HG03066 (cell line): ENCODE results near the gene BCL7A.

ENCODE experiments used
- ATAC-seq: cut with Tn5 transposase; IDR thresholded peaks from one replicate; pipeline ENCODE4 v1.9.1; 2021; ENCODE audit warnings: low read depth; ENCODE audit not compliant: unreplicated experiment

Gene BCL7A

DNA sequence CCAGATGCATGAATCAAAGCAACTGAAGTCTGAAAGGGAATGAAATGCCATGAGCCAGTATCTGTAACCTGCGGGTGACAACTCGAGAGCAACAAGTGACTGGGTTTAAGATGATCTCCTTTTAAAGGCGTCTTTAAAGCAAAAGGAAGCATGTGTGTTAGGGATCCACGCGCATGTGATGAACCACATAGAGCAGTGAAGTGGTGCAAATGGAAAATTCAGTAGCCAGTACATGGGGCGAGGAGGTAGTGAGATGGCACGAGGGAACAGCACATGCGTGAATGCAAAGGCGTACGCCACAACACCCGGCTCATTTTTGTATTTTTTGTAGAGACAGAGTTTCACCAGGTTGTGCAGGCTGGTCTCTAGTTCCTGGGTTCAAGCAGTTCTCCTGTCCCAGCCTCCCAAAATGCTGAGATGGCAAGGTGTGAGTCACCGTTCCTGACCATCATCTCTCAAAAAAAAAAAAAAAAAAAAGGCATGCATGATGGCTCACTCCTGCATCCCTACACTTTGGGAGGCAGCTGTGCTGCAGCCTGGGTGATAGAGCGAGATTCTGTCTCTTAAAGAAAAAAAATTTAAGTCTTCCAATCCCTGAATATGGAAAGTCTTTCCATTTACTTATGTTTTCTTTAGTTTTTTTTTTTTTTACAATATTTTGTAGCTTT is 24.6 kb upstream of the BCL7A start:
- no peak for ATAC-seq

DNA sequence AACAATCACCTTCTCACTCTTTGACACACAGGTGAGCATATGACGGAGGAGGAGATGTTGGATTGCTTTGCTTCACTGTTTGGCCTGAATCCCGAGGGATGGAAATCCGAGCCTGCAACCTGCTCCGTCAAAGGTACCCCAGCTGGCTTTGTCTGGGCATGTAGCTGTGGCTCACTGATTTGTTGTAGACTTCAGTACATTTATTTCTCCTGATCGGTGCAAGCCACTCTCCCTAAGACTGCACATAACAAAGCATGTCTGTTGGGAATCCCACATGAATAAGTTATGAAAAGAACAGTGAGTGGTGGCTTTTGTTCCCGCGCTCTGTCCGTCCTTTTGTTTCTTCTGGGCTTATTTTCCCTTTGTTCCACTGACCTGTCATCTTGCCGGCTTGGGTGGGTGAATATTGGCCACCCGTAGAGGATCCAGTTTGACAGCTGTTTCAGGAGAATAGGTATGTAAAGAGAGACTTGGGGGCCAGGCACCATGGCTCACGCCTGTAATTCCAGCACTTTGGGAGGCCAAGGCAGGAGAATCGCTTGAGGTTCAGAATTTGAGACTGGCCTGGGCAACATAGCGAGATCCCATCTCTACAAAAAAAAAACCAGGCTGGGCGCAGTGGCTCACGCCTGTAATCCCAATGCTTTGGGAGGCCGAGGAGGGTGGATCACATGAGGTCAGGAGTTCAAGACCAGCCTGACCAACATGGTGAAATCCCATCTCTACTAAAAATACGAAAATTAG is 20.0 kb upstream of the BCL7A start:
- ATAC-seq = no peak

GRCh38 chr12:122003651-122004611 is 17.8 kb upstream of the BCL7A start:
- ATAC-seq = peak; percentile 71

- no peak for ATAC-seq
Measured at GRCh38 chr12:122004633-122005071, 17.0 kb upstream of the BCL7A start.

- no peak for ATAC-seq
Measured at GRCh38 chr12:122005252-122005776, 16.4 kb upstream of the BCL7A start.

DNA sequence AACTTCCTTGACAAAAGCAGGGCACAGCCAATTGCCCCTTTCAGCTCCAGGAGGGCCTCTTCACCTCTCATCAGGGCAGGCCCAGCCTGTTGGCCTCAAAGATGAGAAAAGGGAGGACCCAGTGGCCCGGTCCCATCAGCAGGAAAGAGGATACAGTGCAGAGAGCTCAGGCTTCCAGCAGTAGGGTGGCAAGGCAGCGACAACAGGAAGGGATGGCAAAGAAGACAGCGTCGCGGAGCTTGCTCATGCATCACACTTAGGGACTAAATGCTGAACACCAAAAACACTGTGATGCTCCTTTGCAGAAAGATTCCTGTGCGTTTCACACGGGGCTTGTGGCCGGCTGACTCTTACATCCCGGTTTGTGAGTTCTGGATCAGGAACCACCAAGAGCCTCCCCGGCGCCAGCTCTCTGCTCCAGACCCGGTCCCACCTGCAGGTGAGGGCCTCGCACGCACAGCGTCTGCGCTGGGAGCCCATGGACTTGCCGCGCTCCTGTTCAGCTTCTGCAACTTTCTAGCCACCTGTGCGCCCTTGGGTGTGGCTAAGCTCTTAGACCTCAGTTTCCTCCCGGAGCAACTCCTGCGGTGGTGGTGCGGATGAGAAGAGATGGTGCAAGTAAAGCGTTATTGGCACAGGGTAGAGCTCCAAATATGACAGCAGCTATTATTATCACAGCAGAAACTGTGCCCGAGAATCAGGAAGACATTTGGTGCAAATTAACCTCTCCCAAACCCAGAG is 15.3 kb upstream of the BCL7A start:
- ATAC-seq = no peak

GRCh38 chr12:122009741-122010140 is 11.9 kb upstream of the BCL7A start:
- no peak for ATAC-seq

DNA sequence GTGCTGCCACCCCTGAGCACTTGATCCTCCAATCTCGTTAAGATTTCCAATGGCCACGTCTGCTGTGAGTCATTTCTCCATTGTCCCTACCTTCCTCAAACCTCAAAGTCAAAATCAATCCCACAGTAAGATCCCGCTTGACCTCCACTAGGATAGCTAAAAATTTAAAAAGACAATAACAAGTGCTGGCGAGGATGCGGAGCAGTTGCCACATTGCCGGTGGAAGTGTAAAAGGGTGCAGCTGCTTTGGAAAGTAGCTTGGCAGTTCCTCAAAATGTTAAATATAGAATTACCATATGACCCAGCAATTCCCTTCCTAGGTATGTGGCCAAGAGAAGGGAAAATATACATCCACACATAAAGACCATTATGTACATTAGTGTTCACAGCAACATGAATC is 9.5 kb upstream of the BCL7A start:
- ATAC-seq = no peak

DNA sequence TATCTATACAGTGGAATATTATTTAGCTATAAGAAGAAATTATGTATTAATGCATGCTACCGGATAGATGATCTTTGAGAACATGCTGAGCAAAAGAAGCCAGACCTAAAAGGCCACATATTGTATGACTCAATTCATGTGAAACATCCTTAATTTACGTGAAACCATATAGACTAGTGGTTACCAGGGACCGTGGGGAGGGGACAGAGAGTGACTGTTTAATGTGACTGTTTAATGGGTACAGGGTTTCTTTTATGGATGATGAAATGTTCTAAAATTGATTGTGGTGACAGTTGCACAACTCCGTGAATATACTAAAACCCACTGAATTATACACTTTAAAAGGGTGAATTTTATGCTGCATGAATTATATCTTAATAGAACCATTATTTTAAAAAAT is 8.5 kb upstream of the BCL7A start:
- no peak for ATAC-seq

DNA sequence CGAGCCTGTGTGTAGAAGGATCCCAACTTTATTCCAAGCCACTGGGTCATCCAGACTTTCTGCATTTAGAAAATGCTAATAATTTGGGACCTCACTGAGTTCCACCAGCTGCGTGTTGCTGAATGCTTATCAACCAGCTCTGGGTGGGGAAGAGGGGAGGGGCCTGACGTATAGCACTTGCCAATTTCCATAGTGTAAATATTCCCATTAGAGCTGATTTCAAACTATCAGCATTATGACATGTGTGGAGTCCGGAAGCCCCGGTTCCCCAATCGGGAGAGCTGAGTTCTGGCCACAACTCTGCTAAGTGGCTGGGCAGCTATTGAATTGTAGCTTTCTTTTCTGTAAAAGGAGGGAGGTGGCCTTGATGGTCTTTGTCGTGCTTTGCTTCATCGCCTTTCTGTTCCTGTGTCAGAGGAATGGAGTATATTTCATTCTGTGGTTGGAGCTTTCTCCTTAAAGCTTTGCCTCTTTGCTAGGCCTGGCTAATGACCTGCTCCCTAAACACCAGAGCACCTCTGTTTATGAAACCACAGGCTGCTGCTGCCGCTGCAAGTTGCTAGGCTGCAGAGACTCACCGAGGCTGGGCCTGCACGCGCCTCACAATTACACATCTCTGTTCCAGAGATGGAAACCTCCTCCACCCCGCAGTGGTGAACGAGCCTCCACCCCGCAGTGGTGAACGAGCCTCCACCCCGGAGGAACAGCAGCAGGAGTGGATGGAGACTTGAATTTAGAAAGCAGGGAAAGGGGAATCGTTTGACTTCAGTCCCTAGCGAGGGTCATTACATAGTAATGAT is 7.7 kb upstream of the BCL7A start:
- ATAC-seq = no peak

DNA sequence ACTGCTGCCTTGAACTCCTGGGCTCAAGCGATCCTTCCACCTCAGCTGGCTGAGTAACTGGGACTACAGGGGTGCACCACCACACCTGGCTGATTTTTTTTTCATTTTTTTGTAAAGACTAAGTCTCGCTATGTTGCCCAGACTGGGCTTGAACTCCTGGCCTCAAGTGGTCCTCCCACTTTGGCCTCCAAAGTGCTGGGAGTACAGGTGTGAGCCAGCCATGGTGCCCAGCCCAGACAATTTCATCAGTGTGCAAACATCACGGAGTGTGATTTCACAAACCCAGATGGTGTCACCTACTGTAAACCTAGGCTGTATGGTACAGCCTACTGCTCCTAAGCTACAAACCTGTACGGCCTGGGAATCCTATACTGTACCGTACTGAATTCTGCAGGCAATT is 6.9 kb upstream of the BCL7A start:
- ATAC-seq = no peak

DNA sequence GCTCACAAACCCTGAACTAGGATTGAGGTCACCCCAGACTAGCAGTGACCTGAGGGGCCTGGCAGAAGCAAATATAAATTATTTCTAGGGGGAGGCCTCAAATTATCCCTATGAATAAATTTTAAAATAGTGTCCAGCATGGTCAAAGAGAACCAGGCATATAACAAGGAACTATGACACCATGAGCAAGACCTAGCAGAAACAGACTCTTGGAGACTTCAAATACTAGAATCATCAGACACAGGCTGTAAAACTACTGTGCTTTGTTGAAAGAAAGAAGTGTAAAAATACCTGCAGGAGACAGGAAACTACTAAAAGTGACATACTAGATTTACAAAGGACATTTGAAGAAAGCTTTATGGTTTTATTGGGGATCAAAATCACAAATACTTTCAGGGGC is 3.2 kb upstream of the BCL7A start:
- no peak for ATAC-seq

DNA sequence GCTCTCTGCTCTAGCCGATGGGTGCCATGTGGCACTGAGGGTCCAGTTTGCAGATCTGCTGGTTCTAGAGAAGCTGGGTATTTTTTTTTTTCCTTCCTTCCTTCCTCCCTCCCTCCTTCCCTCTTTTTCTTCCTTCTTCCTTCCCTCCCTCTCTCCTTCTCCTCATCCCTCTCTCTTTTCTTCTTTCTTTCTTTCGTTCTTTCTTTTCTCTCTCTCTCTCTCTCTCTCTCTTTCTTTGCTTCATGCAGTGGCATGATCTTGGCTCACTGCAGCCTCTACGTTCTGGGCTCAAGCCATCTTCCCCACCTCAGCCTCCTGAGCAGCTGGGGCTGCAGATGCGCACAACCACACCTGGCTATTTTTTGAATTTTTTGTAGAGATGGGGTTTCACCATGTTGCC is 2.7 kb upstream of the BCL7A start:
- no peak for ATAC-seq

DNA sequence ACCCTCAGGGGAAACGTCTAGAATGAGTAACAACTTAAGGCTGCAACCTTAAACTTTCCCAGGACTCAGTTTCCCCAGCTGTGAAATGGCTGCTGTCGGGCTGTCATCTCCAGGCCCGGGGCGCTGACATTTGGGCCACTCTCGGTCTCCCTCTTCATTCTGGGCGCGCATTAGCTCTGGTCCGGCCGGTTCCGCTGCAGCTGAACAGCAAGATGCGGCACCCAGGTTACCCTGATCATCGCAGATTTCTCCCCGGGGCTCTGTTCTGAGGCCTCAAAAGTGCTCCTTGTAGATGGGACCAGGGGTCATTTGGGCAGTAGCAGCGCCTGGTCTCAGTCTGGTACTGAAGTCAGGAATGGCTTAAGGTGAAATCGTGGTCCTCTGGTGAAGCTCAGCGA is 890 bp upstream of the BCL7A start:
- no peak for ATAC-seq

GRCh38 chr12:122021193-122021821 is 377 bp upstream of the BCL7A start:
- ATAC-seq = no peak

GRCh38 chr12:122022393-122023338 is 982 bp downstream of the BCL7A start:
- ATAC-seq = no peak

DNA sequence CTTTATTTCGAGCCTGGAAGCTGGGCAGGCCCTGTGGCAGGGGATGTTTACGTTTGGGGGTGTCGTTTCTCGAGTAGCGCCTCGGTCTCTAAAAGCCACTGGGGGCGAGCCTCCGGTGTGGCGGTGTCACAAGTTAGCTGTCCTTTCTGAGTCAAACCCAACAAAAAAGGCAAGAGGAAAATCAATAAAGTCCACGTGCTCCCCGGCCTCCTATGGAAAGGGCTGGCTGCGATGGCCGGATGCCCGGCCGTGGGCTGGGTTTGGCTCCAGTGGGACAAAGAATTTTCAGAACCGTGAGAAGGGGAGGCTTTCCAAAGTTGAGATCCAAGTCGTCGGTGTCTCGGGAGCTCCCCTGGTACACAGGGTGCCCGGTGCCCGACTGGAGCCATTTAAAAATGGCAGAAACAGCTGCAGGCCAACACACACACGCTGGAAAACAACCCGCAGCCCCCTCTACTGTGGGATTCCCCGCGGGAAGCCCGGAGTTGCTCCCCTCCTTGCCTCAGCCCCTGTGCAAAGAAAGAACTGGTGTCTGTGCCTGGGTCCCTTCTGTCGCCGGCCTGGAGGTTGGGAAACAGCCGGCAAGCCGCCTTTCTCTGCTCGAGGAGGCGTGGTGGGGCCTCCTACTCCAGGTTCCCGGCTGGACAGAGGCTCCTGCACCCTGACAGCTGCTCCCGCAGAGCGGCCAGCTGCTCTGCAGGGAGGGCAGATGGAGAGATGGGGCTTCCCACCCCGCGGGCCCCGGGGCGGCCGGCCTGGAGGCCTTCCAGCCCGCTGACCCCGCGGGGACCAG is 1.9 kb downstream of the BCL7A start:
- ATAC-seq = no peak
